HepG2 (cell line): ENCODE data around the gene GTF2H3. TPM values are rescaled to one million over a fixed set of nuclear protein-coding genes. Genes with fewer than 3 reads are reported as not detected.

Source experiments
- ARHGAP35 ChIP-seq: sonication (generic); formaldehyde crosslinking; IDR thresholded peaks from 2 replicates; pipeline ENCODE4 v1.9.0; 2022; ENCODE audit warnings: mild to moderate bottlenecking, inconsistent platforms, moderate library complexity, missing genetic modification reagents, borderline replicate concordance
- ATF4 ChIP-seq, 2 experiments: fragments of 450-650 bp in 1 of 2; sonication (generic) in 1 of 2; formaldehyde crosslinking; IDR thresholded peaks; 2 replicates each; pipeline versions ENCODE4 v1.5.0 to v1.8.0; 2020 to 2022; ENCODE audit warnings: mild to moderate bottlenecking in 1 of 2, missing genetic modification reagents in 1 of 2
- CBX2 ChIP-seq, 2 experiments: fragments of 200-600 bp in 1 of 2; sonication (generic); formaldehyde crosslinking in 1 of 2; IDR thresholded peaks; 2 replicates each; pipeline versions ENCODE4 v1.7.0 to v1.8.1; 2018 to 2022; ENCODE audit warnings: low read depth in 2 of 2, low read length in 1 of 2, mild to moderate bottlenecking in 1 of 2, missing genetic modification reagents in 1 of 2
- EP300 ChIP-seq, 3 experiments: sonication (generic) in 1 of 3; formaldehyde crosslinking in 1 of 3; IDR thresholded peaks; 2 replicates each; pipeline versions ENCODE4 v1.5.1 to v1.6.1; 2011 to 2020; ENCODE audit warnings: low read depth in 2 of 3, low read length in 2 of 3, borderline replicate concordance in 1 of 3, improper control_type of control experiment in 1 of 3, mild to moderate bottlenecking in 1 of 3, missing genetic modification reagents in 1 of 3, moderate library complexity in 1 of 3
- FOXC1 ChIP-seq: sonication (generic); formaldehyde crosslinking; IDR thresholded peaks from 2 replicates; pipeline ENCODE4 v1.8.0; 2022; ENCODE audit warnings: mild to moderate bottlenecking, missing genetic modification reagents, borderline replicate concordance
- HOXA3 ChIP-seq: sonication (generic); formaldehyde crosslinking; IDR thresholded peaks from 2 replicates; pipeline ENCODE4 v1.5.0; 2020; ENCODE audit warnings: missing genetic modification reagents
- JARID2 ChIP-seq: sonication (generic); formaldehyde crosslinking; IDR thresholded peaks from 2 replicates; pipeline ENCODE4 v1.8.1; 2023; ENCODE audit warnings: missing genetic modification reagents, inconsistent platforms; ENCODE audit not compliant: insufficient replicate concordance
- NFE2L1 ChIP-seq: sonication (generic); formaldehyde crosslinking; IDR thresholded peaks from 2 replicates; pipeline ENCODE4 v1.4.0; 2020; ENCODE audit warnings: missing genetic modification reagents, mild to moderate bottlenecking, borderline replicate concordance
- PPARG ChIP-seq: conservative IDR thresholded peaks from 2 replicates; pipeline ENCODE4 v1.6.1; 2016; ENCODE audit warnings: missing biosample characterization, missing genetic modification reagents
- PTBP1 ChIP-seq: fragments of 200-400 bp; formaldehyde crosslinking; IDR thresholded peaks from 2 replicates; pipeline ENCODE4 v1.6.1; 2018; ENCODE audit warnings: low read length, low read depth; ENCODE audit not compliant: poor library complexity, severe bottlenecking
- RORA ChIP-seq: sonication (generic); formaldehyde crosslinking; IDR thresholded peaks from 2 replicates; pipeline ENCODE4 v1.5.0; 2020; ENCODE audit warnings: mild to moderate bottlenecking, missing genetic modification reagents, moderate library complexity
- SRSF4 ChIP-seq: fragments of 200-400 bp; formaldehyde crosslinking; IDR thresholded peaks from one replicate; pipeline ENCODE4 v1.6.1; 2018; ENCODE audit warnings: mild to moderate bottlenecking, low read depth, low read length, moderate library complexity; ENCODE audit not compliant: poor library complexity, severe bottlenecking
- THAP7 ChIP-seq: sonication (generic); formaldehyde crosslinking; IDR thresholded peaks from 2 replicates; pipeline ENCODE4 v1.8.1; 2023; ENCODE audit warnings: mild to moderate bottlenecking, missing genetic modification reagents
- TP53 ChIP-seq: sonication (generic); formaldehyde crosslinking; conservative IDR thresholded peaks from 2 replicates; pipeline ENCODE4 v1.4.0; 2020; ENCODE audit warnings: missing genetic modification reagents
- ZNF138 ChIP-seq: sonication (generic); formaldehyde crosslinking; IDR thresholded peaks from 2 replicates; pipeline ENCODE4 v1.5.0; 2020; ENCODE audit warnings: mild to moderate bottlenecking, low read depth, missing genetic modification reagents
- ZNF180 ChIP-seq: sonication (generic); formaldehyde crosslinking; IDR thresholded peaks from 2 replicates; pipeline ENCODE4 v1.4.0; 2020; ENCODE audit warnings: low read depth, missing genetic modification reagents, borderline replicate concordance
- ZNF224 ChIP-seq: sonication (generic); formaldehyde crosslinking; IDR thresholded peaks from 2 replicates; pipeline ENCODE4 v1.5.0; 2020; ENCODE audit warnings: mild to moderate bottlenecking, missing genetic modification reagents
- ZNF24 ChIP-seq: fragments of 450-650 bp; IDR thresholded peaks from 2 replicates; pipeline ENCODE4 v1.6.1; 2017; ENCODE audit warnings: antibody characterized with exemption, mild to moderate bottlenecking
- ZNF251 ChIP-seq: sonication (generic); formaldehyde crosslinking; IDR thresholded peaks from 2 replicates; pipeline ENCODE4 v1.9.0; 2021; ENCODE audit warnings: mild to moderate bottlenecking, missing genetic modification reagents
- ZNF354B ChIP-seq: sonication (generic); formaldehyde crosslinking; IDR thresholded peaks from 2 replicates; pipeline ENCODE4 v1.8.0; 2022; ENCODE audit warnings: mild to moderate bottlenecking, missing genetic modification reagents
- ZNF572 ChIP-seq: sonication (generic); formaldehyde crosslinking; IDR thresholded peaks from 2 replicates; pipeline ENCODE4 v1.5.1; 2020; ENCODE audit warnings: mild to moderate bottlenecking, missing genetic modification reagents
- ZNF776 ChIP-seq: sonication (generic); formaldehyde crosslinking; IDR thresholded peaks from 2 replicates; pipeline ENCODE4 v1.4.0; 2020; ENCODE audit warnings: mild to moderate bottlenecking, missing genetic modification reagents
- polyA plus RNA-seq, 8 experiments: library from polyadenylated mRNA; depleted of rRNA in 3 of 8; stranded (reverse) in 7 of 8; unstranded in 1 of 8; fragments of >200 nt; fragmentation: Illumina TruSeq in 4 of 8; extraction: Trizol in 4 of 8; gene quantifications; 2 replicates each; pipeline versions ENCODE4 v1.2.1 to v1.2.3, GENCODE V29; 2011 to 2016; ENCODE audit warnings: low read depth in 4 of 8, missing spikeins in 1 of 8, mixed read lengths in 1 of 8; ENCODE audit not compliant: insufficient read depth in 1 of 8
- total RNA-seq, 5 experiments: library from RNA; depleted of rRNA; stranded (reverse); fragments of >200 nt; fragmentation: Illumina TruSeq; extraction: Trizol; gene quantifications; 2 replicates each; pipeline ENCODE4 v1.2.3, GENCODE V29; 2016; ENCODE audit warnings: low read depth in 1 of 5
- TF ChIP-seq, protein P1 (sequence below): sonication (generic); formaldehyde crosslinking; IDR thresholded peaks from 2 replicates; pipeline ENCODE4 v1.8.0; 2022; ENCODE audit warnings: mild to moderate bottlenecking, missing genetic modification reagents, borderline replicate concordance
- TF ChIP-seq, protein P2 (sequence below): sonication (generic); formaldehyde crosslinking; IDR thresholded peaks from 2 replicates; pipeline ENCODE4 v1.4.0; 2020; ENCODE audit warnings: mild to moderate bottlenecking, low read depth, missing genetic modification reagents

Gene GTF2H3
- total and polyA plus RNA-seq, 2 of the 13 experiments (the other 11 are each of a cell fraction or from before 2014, with no cell fraction given) = 35.8 to 58.8 TPM

DNA sequence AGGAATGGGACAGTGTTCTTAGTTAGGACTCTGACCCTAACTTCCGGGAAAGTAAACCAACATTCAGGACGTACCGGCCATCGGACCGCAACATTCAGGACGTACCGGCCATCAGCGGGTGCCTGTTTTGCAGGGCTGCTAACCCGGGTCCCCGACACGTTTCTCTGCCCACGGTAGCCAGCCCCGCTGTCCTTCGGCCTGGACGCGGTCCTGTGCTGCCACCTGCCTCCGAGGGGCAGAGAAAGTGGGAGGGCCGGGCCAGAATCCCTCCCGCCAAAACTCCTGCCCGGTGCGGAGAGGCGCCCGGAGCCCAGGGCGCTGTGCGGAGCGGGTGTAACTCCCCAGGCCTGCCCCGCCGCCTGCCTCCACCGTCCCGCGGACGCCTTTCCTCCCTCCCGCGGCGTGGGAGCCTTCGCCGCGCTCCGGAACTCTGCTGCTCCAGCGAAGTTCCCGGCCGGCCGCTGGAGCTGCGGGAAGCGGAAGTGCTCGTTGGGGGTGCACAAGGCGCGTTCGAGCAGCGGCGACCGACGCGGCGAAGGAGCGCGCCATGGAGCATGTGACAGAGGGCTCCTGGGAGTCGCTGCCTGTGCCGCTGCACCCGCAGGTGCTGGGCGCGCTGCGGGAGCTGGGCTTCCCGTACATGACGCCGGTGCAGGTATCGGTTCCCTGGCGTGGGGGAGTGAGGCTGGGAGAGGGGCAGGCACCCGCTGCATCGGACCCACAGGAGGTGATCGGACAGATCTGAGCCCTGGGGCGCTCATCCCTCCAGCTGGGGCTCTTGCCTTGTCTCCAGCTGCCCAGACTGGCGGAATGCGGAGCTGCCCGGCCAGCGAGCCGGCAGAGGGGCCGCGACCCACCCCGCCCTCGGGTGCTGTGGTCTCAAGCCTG, 31.8 kb upstream of the GTF2H3 start, which contains the start of gene DDX55 (continued):
- TF ChIP-seq ATF4 (CRISPR knock-in tag; IDR thresholded peaks at IDR 0.05) (peak in 1 of 2 experiments; percentile 79; a peak in 2 of 4 replicates), FOXC1 (peak; percentile 99), PPARG (peak; percentile 56; the same call in 1 of the 2 replicates), ZNF354B (CRISPR knock-in tag) (0 out of 2 replicates have a peak, but pooled peaks have one; percentile 60), ZNF776 (peak; percentile 98), TP53 (CRISPR knock-in tag) (no peak), ZNF24 (peak; percentile 15; the same call in 1 of the 2 replicates), ZNF224 (CRISPR knock-in tag) (no peak), ZNF572 (CRISPR knock-in tag) (no peak), ZNF180 (CRISPR knock-in tag) (no peak), ZNF138 (CRISPR knock-in tag) (no peak), NFE2L1 (CRISPR knock-in tag) (no peak), HOXA3 (peak; percentile 95), JARID2 (CRISPR knock-in tag) (peak; percentile 78), ARHGAP35 (CRISPR knock-in tag) (peak; percentile 90; the same call in 1 of the 2 replicates), CBX2 (IDR thresholded peaks at IDR 0.05; ENCODE audit: low read depth, low read length) (no peak), CBX2 (CRISPR knock-in tag; IDR thresholded peaks at IDR 0.05; ENCODE audit: low read depth) (no peak), EP300 (IDR thresholded peaks at IDR 0.05; ENCODE audit: low read depth in 2 of 2, low read length in 2 of 2) (peak; percentile 32 to 42; a peak in 1 of 4 replicates), EP300 (CRISPR knock-in tag; IDR thresholded peaks at IDR 0.05; ENCODE audit: borderline replicate concordance) (peak; percentile 36; the same call in 1 of the 2 replicates), THAP7 (CRISPR knock-in tag) (peak; percentile 86), ZNF251 (CRISPR knock-in tag) (0 out of 2 replicates have a peak, but pooled peaks have one; percentile 34), PTBP1 (no peak), RORA (CRISPR knock-in tag) (no peak), SRSF4 (no peak)
- TF ChIP-seq, protein P1, sequence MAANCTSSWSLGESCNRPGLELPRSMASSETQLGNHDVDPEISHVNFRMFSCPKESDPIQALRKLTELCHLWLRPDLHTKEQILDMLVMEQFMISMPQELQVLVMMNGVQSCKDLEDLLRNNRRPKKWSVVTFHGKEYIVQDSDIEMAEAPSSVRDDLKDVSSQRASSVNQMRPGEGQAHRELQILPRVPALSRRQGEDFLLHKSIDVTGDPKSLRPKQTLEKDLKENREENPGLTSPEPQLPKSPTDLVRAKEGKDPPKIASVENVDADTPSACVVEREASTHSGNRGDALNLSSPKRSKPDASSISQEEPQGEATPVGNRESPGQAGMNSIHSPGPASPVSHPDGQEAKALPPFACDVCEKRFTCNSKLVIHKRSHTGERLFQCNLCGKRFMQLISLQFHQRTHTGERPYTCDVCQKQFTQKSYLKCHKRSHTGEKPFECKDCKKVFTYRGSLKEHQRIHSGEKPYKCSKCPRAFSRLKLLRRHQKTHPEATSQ (CRISPR knock-in tag) = 0 out of 2 replicates have a peak, but pooled peaks have one; percentile 41
- TF ChIP-seq, protein P2, sequence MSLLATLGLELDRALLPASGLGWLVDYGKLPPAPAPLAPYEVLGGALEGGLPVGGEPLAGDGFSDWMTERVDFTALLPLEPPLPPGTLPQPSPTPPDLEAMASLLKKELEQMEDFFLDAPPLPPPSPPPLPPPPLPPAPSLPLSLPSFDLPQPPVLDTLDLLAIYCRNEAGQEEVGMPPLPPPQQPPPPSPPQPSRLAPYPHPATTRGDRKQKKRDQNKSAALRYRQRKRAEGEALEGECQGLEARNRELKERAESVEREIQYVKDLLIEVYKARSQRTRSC (CRISPR knock-in tag) = no peak
